HCT116 (cell line): ENCODE measurements around the gene FBXO46. TPM values are rescaled to one million over a fixed set of nuclear protein-coding genes. Genes with fewer than 3 reads are reported as not detected.

Experiments used
- ATAC-seq: fragments of 200-7000 bp; cut with Tn5 transposase; 2 replicates; pipeline ENCODE4 v1.9.1; 2020; ENCODE audit warnings: mild to moderate bottlenecking, moderate library complexity
- BruUV-seq: library from RNA; stranded (reverse); fragments of 400-500 nt; replicated peaks from 2 replicates; lab custom pipeline; 2021; lab: Mats Ljungman, UMichigan
- CTCF ChIA-PET: fragments of 300-600 bp; sonication (Branson Sonifier 250); formaldehyde crosslinking; loops from one replicate; lab custom pipeline; 2021; ENCODE audit warnings: antibody characterized with exemption; lab: Charles Lee
- POLR2A ChIA-PET: fragments of 300-600, 350-600 bp; sonication (Branson Sonifier 250); formaldehyde crosslinking; loops from one replicate; lab custom pipeline; 2021; ENCODE audit warnings: antibody characterized with exemption; lab: Charles Lee
- RAD21 ChIA-PET, 2 experiments: fragments of 300-600 bp; sonication (Branson Sonifier 250); formaldehyde crosslinking; loops; one replicate each; lab custom pipeline; 2023; ENCODE audit warnings: low total read pairs in 2 of 2; ENCODE audit not compliant: uncharacterized antibody in 2 of 2, unreplicated experiment in 2 of 2, low non-redundant PET in 1 of 2; lab: Charles Lee
- DNase-seq: peaks from one replicate; pipeline ENCODE4 v3.0.0-alpha.2; 2010; ENCODE audit warnings: low read depth, low spot score
- H2AFZ ChIP-seq: fragments of 200-600 bp; shearing (Covaris generic), sonication (generic); 2 replicates; pipeline ENCODE4 v1.6.1; 2017; ENCODE audit warnings: low read depth, mixed run types, mixed read lengths, antibody characterized with exemption, low read length; ENCODE audit not compliant: poor library complexity, severe bottlenecking
- H3K27ac ChIP-seq: 2 replicates; pipeline ENCODE4 v1.5.1; 2012; ENCODE audit warnings: low read depth, low read length
- H3K27me3 ChIP-seq: fragments of 200-600 bp; sonication (generic); 2 replicates; pipeline ENCODE4 v1.6.1; 2016; ENCODE audit warnings: mixed run types, low read length, mixed read lengths; ENCODE audit not compliant: insufficient read depth
- H3K36me3 ChIP-seq, 2 experiments: fragments of 200-500 bp in 1 of 2; fragments of 200-600 bp in 1 of 2; sonication (Bioruptor generic) in 1 of 2; sonication (generic) in 1 of 2; 2 replicates each; pipeline versions ENCODE4 v1.5.1 to v1.6.1; 2014 to 2016; ENCODE audit warnings: low read length in 2 of 2, inconsistent platforms in 1 of 2, mixed read lengths in 1 of 2, mixed run types in 1 of 2; ENCODE audit not compliant: insufficient read depth in 2 of 2, control insufficient read depth in 1 of 2
- H3K4me1 ChIP-seq, 2 experiments: fragments of 200-600 bp in 1 of 2; sonication (generic) in 1 of 2; 2 replicates each; pipeline versions ENCODE4 v1.5.1 to v1.6.1; 2012 to 2017; ENCODE audit warnings: low read length in 2 of 2, inconsistent platforms in 1 of 2, mild to moderate bottlenecking in 1 of 2, mixed read lengths in 1 of 2, mixed run types in 1 of 2, moderate library complexity in 1 of 2; ENCODE audit not compliant: insufficient read depth in 2 of 2, control insufficient read depth in 1 of 2
- H3K4me2 ChIP-seq: fragments of 200-600 bp; sonication (generic); 2 replicates; pipeline ENCODE4 v1.6.1; 2017; ENCODE audit warnings: mixed run types, low read length, mixed read lengths
- H3K4me3 ChIP-seq, 2 experiments: fragments of 200-600 bp in 1 of 2; sonication (generic) in 1 of 2; replicated peaks in 1 of 2; 2 replicates each; pipeline ENCODE4 v1.5.1; 2011 to 2016; ENCODE audit warnings: low read length in 2 of 2, control low read depth in 1 of 2, low read depth in 1 of 2, mild to moderate bottlenecking in 1 of 2, mixed read lengths in 1 of 2, mixed run types in 1 of 2
- H3K79me2 ChIP-seq: fragments of 200-600 bp; sonication (generic); 2 replicates; pipeline ENCODE4 v1.6.1; 2017; ENCODE audit warnings: mild to moderate bottlenecking, mixed run types, low read length, moderate library complexity, mixed read lengths; ENCODE audit not compliant: insufficient read depth
- H3K9ac ChIP-seq: fragments of 200-600 bp; sonication (generic); 2 replicates; pipeline ENCODE4 v1.6.1; 2016; ENCODE audit warnings: low read length, mixed read lengths
- H3K9me2 ChIP-seq: fragments of 200-600 bp; sonication (generic), shearing (Covaris generic); 2 replicates; pipeline ENCODE4 v1.6.1; 2017; ENCODE audit warnings: mixed run types, mild to moderate bottlenecking, moderate library complexity; ENCODE audit not compliant: insufficient read depth
- H3K9me3 ChIP-seq, 2 experiments: fragments of 200-500 bp in 1 of 2; fragments of 200-600 bp in 1 of 2; sonication (Bioruptor generic) in 1 of 2; sonication (generic) in 1 of 2; 2 replicates each; pipeline ENCODE4 v1.6.1; 2014 to 2017; ENCODE audit warnings: low read length in 2 of 2, mixed read lengths in 2 of 2, inconsistent platforms in 1 of 2, low read depth in 1 of 2, mild to moderate bottlenecking in 1 of 2, mixed run types in 1 of 2, moderate library complexity in 1 of 2; ENCODE audit not compliant: control insufficient read depth in 1 of 2, insufficient read depth in 1 of 2
- H4K20me1 ChIP-seq: fragments of 200-600 bp; sonication (generic), shearing (Covaris generic); 2 replicates; pipeline ENCODE4 v1.6.1; 2017; ENCODE audit warnings: mixed run types, mild to moderate bottlenecking, moderate library complexity; ENCODE audit not compliant: insufficient read depth
- ATF3 ChIP-seq: IDR thresholded peaks from 2 replicates; pipeline ENCODE4 v1.6.1; 2012
- CEBPB ChIP-seq: IDR thresholded peaks from 2 replicates; pipeline ENCODE4 v1.6.1; 2012; ENCODE audit warnings: low read depth
- ELF1 ChIP-seq: IDR thresholded peaks from 2 replicates; pipeline ENCODE4 v1.6.1; 2012; ENCODE audit warnings: low read depth, borderline replicate concordance
- FOSL1 ChIP-seq: IDR thresholded peaks from 2 replicates; pipeline ENCODE4 v1.6.1; 2012; ENCODE audit warnings: low read depth
- MAX ChIP-seq: IDR thresholded peaks from 2 replicates; pipeline ENCODE4 v1.6.1; 2012
- POLR2A ChIP-seq: IDR thresholded peaks from 2 replicates; pipeline ENCODE4 v1.7.0; 2011; ENCODE audit warnings: borderline replicate concordance; ENCODE audit not compliant: insufficient read depth, insufficient read length; ENCODE audit errors: extremely low read depth
- POLR2AphosphoS5 ChIP-seq: IDR thresholded peaks from 2 replicates; pipeline ENCODE4 v1.6.1; 2011; ENCODE audit warnings: mild to moderate bottlenecking, low read depth, low read length, moderate library complexity
- RAD21 ChIP-seq: IDR thresholded peaks from 2 replicates; pipeline ENCODE4 v1.6.1; 2012; ENCODE audit warnings: low read depth, mild to moderate bottlenecking
- SIN3A ChIP-seq: IDR thresholded peaks from 2 replicates; pipeline ENCODE4 v1.6.1; 2012; ENCODE audit warnings: low read depth
- SP1 ChIP-seq: IDR thresholded peaks from 2 replicates; pipeline ENCODE4 v1.6.1; 2012; ENCODE audit warnings: low read depth
- SRF ChIP-seq: IDR thresholded peaks from 2 replicates; pipeline ENCODE4 v1.6.1; 2012; ENCODE audit warnings: low read depth
- TCF7L2 ChIP-seq: IDR thresholded peaks from 2 replicates; pipeline ENCODE4 v1.7.0; 2011; ENCODE audit warnings: borderline replicate concordance, inconsistent platforms; ENCODE audit not compliant: insufficient read depth, insufficient read length; ENCODE audit errors: extremely low read depth
- YY1 ChIP-seq: IDR thresholded peaks from 2 replicates; pipeline ENCODE4 v1.6.1; 2011; ENCODE audit warnings: low read length, low read depth, moderate library complexity, mild to moderate bottlenecking; ENCODE audit not compliant: insufficient replicate concordance; ENCODE audit errors: extremely low read depth
- ZFX ChIP-seq: fragments of 450-650 bp; IDR thresholded peaks from 2 replicates; pipeline ENCODE4 v1.6.1; 2017
- intact Hi-C: fragments of 100-400 bp; cut with micrococcal nuclease; formaldehyde crosslinking; loops from 2 replicates; pipeline ENCODE4 v1.10.0; 2022
- total RNA-seq: library from RNA; stranded (reverse); gene quantifications from one replicate; pipeline ENCODE4 v1.2.1, GENCODE V29; 2021; ENCODE audit not compliant: unreplicated experiment

The FBXO46 gene
- total RNA-seq, 1 experiment from 2014 or later: 31.7 TPM

- H3K27ac ChIP-seq: no peak overlapping the region; the same call in 1 of the 2 replicates
- no peak overlapping the region for H3K4me3 ChIP-seq
- ATAC-seq (no peak), DNase-seq (no peak)
- H3K27me3 ChIP-seq: no peaks in the 10 kb centered on the region
- POLR2A ChIA-PET: no interaction called here
- TF ChIP-seq YY1: no peak
- H3K4me1 ChIP-seq: peaks cover 14 to 22% of the 10 kb centered on the region in 2 experiments
- intact Hi-C loops: no loop called here
- H4K20me1 ChIP-seq: no peaks in the 10 kb centered on the region
- RAD21 ChIA-PET: no interaction called here
- CTCF ChIA-PET: no interaction called here
- BruUV-seq: no TSS peak
- H3K9ac ChIP-seq: no peak overlapping the region
- H3K79me2 ChIP-seq: peaks cover 54% of the 10 kb centered on the region
- H3K9me2 ChIP-seq: no peaks in the 10 kb centered on the region
- no peak overlapping the region for H3K4me2 ChIP-seq
- peaks cover 14 to 15% of the 10 kb centered on the region in 2 experiments; a peak in 3 of 4 replicates for H3K36me3 ChIP-seq
- no peaks in the 10 kb centered on the region for H3K9me3 ChIP-seq
- no peak overlapping the region for H2AFZ ChIP-seq
Observed at GRCh38 chr19:45713141-45713540, 17.6 kb downstream of the FBXO46 start.

GRCh38 chr19:45712699-45713067, 18.0 kb downstream of the FBXO46 start:
- peaks cover 50% of the 10 kb centered on the region for H3K79me2 ChIP-seq
- ChIA-PET CTCF (no interaction called here), RAD21 (no interaction called here), POLR2A (no interaction called here)
- H3K27me3 ChIP-seq: no peaks in the 10 kb centered on the region
- intact Hi-C loops: no loop called here
- DNase-seq (no peak), ATAC-seq (no peak)
- H3K9me2 ChIP-seq: no peaks in the 10 kb centered on the region
- H3K27ac ChIP-seq: no peak overlapping the region; the same call in 1 of the 2 replicates
- H3K4me3 ChIP-seq: no peak overlapping the region
- TF ChIP-seq ZFX (no peak), SIN3A (no peak), POLR2A (no peak), TCF7L2 (no peak), SRF (no peak), ELF1 (no peak), POLR2AphosphoS5 (no peak), YY1 (no peak), FOSL1 (no peak), MAX (no peak), CEBPB (no peak), SP1 (no peak), ATF3 (no peak), RAD21 (no peak)
- H3K9me3 ChIP-seq: no peaks in the 10 kb centered on the region
- H2AFZ ChIP-seq: no peak overlapping the region
- H3K4me2 ChIP-seq: no peak overlapping the region
- no TSS peak for BruUV-seq
- no peaks in the 10 kb centered on the region for H4K20me1 ChIP-seq
- peaks cover 9 to 17% of the 10 kb centered on the region in 2 experiments for H3K4me1 ChIP-seq
- H3K9ac ChIP-seq: no peak overlapping the region
- peaks cover 11 to 15% of the 10 kb centered on the region in 2 experiments; a peak in 2 of 4 replicates for H3K36me3 ChIP-seq
